Subcutaneous abdominal adipose tissue (tissue), 5 donors: ENCODE results near the gene GABARAPL2.

Experiments
- H3K27ac ChIP-seq: one replicate; pipeline ENCODE4 v1.7.0; 2013; ENCODE audit warnings: low read depth, mild to moderate bottlenecking, inconsistent platforms, low read length, moderate library complexity
- H3K27me3 ChIP-seq, 5 donors: one replicate each; pipeline ENCODE4 v1.7.0; 2013; ENCODE audit warnings: low read length in 5 of 5, inconsistent platforms in 1 of 5; ENCODE audit not compliant: control insufficient read depth in 5 of 5, insufficient read depth in 4 of 5
- H3K36me3 ChIP-seq, 5 donors: one replicate each; pipeline ENCODE4 v1.7.0; 2013; ENCODE audit warnings: low read length in 5 of 5; ENCODE audit not compliant: control insufficient read depth in 5 of 5, insufficient read depth in 5 of 5
- H3K4me1 ChIP-seq, 5 donors: one replicate each; pipeline ENCODE4 v1.7.0; 2013; ENCODE audit warnings: low read length in 5 of 5, mild to moderate bottlenecking in 3 of 5, moderate library complexity in 1 of 5; ENCODE audit not compliant: control insufficient read depth in 5 of 5, insufficient read depth in 5 of 5
- H3K4me3 ChIP-seq, 5 donors: one replicate each; pipeline ENCODE4 v1.7.0; 2013; ENCODE audit warnings: low read length in 5 of 5, low read depth in 1 of 5
- H3K9ac ChIP-seq, 5 donors: one replicate each; pipeline ENCODE4 v1.7.0; 2013; ENCODE audit warnings: low read length in 5 of 5, mild to moderate bottlenecking in 4 of 5, moderate library complexity in 3 of 5
- H3K9me3 ChIP-seq, 5 donors: one replicate each; pipeline ENCODE4 v1.7.0; 2013; ENCODE audit warnings: low read length in 5 of 5; ENCODE audit not compliant: control insufficient read depth in 5 of 5
- donor health status: healthy.
- donor health status: healthy.
- donor health status: healthy.
- donor health status: healthy.
- donor health status: healthy.

The GABARAPL2 gene

DNA sequence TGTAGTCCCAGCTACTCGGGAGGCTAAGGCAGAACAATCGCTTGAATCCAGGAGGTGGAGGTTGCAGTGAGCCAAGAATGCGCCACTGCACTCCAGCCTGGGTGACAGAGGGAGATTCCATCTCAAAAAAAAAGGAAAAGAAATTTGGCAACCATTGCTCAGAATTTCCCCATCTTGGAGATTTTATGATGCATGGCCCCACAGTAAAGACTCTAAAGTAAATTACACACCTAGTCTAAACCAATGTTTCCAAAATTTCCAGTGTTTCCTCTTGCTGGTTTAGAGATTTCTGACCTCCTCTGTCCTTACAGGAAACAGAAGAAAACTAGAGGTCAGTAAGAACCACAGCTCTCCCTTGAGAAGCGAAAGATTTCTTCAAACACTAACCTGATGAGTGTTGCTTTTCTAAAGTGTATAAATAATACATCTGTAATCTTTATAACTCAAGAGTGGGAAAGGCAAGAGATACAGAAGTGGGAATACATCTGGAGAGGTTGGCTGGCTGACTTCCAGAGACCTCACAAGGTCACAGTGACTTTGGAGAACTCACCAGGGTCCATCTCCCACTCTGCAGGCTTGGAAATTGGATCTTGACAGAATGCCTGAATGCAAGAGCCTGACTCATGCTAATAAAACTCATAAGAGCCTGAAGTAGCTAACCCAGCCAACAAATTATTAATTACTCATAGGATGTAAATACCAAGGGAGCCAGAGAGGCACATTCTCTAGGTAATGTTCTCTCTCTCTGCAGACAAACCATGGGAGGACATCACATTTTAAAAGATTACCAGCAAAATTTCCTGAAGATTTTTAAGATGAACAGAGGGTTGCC, 48.1 kb downstream of the GABARAPL2 start:
- Histone ChIP-seq H3K36me3 (peaks cover 17 to 78% (median 62%) of the 10 kb centered on the region in 5 donors), H3K9me3 (no peaks in the 10 kb centered on the region), H3K4me3 (no peak overlapping the region)

DNA sequence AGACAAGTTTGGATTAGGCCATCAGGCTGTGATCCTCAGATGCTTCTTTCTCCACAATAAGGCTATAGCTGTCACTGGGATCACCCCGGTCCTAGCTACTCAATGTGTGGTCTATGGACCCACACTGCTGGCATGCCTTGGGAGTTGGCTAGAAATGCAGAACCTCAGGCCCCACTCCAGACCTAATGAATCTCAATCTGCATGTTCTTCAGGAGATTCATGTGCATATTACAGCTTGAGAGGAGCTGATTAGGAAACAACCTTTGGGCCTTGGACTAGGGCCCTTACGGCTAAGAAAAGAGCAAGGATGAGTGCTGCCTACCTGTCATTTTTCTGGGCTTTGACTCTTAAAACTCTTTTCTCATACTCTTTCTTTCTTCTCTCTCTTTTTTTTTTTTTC, 49.4 kb downstream of the GABARAPL2 start:
- Histone ChIP-seq H3K4me3 (no peak overlapping the region), H3K9ac (no peak overlapping the region), H3K4me1 (peaks cover 0 to 4% (median 0%) of the 10 kb centered on the region in 5 donors), H3K9me3 (no peaks in the 10 kb centered on the region), H3K36me3 (peaks cover 20 to 81% (median 64%) of the 10 kb centered on the region in 5 donors), H3K27ac (no peak overlapping the region), H3K27me3 (no peaks in the 10 kb centered on the region)

More for the DNA sequence above, 48.1 kb downstream of the GABARAPL2 start:
- no peak overlapping the region for H3K27ac ChIP-seq
- H3K9ac ChIP-seq = no peak overlapping the region
- H3K27me3 ChIP-seq = no peaks in the 10 kb centered on the region
- no peaks in the 10 kb centered on the region for H3K4me1 ChIP-seq

DNA sequence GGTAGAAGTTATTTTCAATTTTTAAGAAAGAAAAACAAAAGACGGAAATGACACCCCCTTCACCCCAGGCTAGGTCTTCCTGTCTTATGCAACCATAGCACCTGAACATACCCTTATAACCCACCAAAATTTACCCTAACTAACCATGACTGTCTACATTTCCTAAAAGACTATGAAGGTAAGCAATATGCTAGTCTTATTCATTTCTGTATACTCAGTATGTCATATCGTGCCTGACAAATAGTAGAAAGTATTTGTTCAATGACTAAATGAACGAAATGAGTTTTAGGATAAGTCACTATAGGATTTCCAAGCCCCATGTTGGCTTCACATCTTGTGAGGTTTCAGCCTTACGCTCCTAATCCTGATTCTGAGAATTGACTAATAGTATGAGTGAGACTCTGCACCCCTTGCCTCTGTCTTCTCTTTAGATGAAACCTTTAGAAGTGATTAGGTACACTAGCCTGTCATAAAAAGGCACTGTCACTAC, 50.4 kb downstream of the GABARAPL2 start:
- peaks cover 20 to 76% (median 58%) of the 10 kb centered on the region in 5 donors for H3K36me3 ChIP-seq
- no peaks in the 10 kb centered on the region for H3K9me3 ChIP-seq
- H3K27ac ChIP-seq = no peak overlapping the region
- peaks cover 2 to 13% (median 6%) of the 10 kb centered on the region in 5 donors for H3K4me1 ChIP-seq
- H3K27me3 ChIP-seq = no peaks in the 10 kb centered on the region
- H3K4me3 ChIP-seq = no peak overlapping the region
- no peak overlapping the region for H3K9ac ChIP-seq

DNA sequence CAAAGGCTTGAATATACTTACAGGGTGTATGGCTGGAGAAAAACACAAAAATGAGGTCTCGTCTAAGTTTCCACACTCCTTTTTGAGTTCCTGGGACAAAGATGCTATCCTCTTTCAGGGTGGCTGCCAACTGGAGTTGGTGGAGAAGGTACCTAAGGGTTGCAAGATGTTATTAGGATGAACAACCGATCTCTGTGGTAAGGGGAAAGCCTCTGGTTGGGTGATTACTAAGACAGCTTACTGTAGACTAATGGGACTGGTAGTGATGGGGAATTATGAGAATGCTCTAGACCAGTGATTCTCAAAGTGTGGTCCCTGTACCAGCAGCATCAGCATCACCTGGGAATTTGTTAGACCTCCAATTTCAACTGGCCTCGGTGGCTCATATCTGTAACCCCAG, 50.9 kb downstream of the GABARAPL2 start:
- peaks cover 20 to 73% (median 55%) of the 10 kb centered on the region in 5 donors for H3K36me3 ChIP-seq
- no peak overlapping the region for H3K4me3 ChIP-seq
- H3K27me3 ChIP-seq = no peaks in the 10 kb centered on the region
- no peaks in the 10 kb centered on the region for H3K9me3 ChIP-seq
- H3K9ac ChIP-seq = no peak overlapping the region
- peaks cover 4 to 19% (median 11%) of the 10 kb centered on the region in 5 donors for H3K4me1 ChIP-seq
- H3K27ac ChIP-seq = no peak overlapping the region

DNA sequence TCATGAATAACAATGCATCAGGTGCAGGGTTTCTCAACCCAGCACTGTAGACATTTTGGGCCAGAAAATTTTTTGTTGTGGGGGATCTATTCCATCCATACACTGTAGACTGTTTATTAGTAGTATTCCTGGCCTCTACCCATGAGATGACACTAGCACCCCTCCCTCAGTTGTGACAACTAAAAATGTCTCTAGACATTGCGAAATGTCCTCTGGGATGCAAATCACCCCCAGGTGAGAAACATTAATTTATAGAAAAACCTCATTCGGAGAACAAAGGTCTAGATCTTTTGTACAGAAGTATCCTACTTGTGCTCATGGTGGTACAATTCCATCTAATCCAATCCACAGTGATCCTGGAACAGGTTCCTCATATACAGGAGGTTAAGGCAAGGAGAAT, 52.6 kb downstream of the GABARAPL2 start:
- H3K36me3 ChIP-seq = peaks cover 20 to 57% (median 43%) of the 10 kb centered on the region in 5 donors
- H3K9ac ChIP-seq = no peak overlapping the region
- peaks cover 8 to 29% (median 18%) of the 10 kb centered on the region in 5 donors for H3K4me1 ChIP-seq
- no peaks in the 10 kb centered on the region for H3K9me3 ChIP-seq
- no peak overlapping the region for H3K27ac ChIP-seq
- no peaks in the 10 kb centered on the region for H3K27me3 ChIP-seq
- no peak overlapping the region for H3K4me3 ChIP-seq

DNA sequence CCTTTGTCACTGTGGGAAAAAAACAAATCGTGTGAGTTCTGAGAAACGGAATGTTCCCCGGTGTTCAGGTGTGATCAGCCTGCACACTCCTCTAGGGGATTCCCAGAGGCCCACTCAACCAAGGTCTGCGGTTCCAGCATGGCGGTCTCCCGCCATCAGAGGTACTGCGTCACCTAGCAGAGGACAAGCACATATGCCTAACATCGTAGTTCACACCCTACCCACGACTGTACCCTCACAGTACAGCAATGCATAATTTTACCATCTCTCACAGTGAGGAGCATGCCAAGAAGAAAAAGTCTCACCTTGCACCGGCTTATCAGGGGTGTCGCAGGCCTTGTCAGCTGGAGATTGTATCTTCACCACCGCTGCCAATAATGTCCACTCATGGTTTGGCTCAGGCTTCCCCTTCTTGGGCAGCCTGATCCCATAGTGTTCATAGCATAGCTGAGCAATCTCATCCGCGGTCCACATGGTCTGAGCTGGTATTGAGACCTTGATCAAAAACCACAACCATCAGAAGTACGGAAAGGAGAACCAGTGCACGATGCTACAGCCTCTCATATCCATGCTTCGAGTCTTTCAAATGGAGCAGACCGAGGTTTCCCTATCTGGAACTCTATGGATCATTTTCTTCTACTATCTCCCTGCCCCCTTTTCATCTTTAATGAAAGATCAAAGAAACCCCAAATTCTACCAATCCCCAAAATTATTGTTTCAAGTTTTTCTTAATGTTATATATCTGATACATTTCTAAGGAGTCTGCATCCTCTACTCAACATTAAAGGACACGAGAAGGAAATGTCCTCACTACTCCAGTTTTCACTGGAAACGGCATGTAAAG, 54.4 kb downstream of the GABARAPL2 start:
- Histone ChIP-seq H3K36me3 (peaks cover 17 to 49% (median 35%) of the 10 kb centered on the region in 5 donors), H3K9ac (peak overlapping the region in 1 of 5 donors; percentile 10), H3K27ac (no peak overlapping the region), H3K27me3 (no peaks in the 10 kb centered on the region), H3K9me3 (no peaks in the 10 kb centered on the region), H3K4me1 (peaks cover 8 to 29% (median 18%) of the 10 kb centered on the region in 5 donors), H3K4me3 (no peak overlapping the region)

DNA sequence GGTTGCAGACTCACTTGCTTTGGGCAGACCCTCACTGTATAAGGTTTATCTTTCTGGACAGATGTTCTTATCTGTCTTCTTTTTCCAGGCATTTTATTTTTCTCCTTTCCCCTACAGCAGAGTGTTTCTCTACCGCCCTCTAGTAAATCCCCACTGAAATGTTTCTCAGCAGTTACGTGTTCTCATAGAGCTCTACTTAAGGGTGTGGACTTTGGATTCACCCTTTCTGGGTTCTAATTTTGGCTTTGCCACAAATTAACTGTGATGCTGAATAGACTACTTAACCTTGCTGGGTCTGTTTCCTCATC, 54.9 kb downstream of the GABARAPL2 start:
- Histone ChIP-seq H3K27ac (no peak overlapping the region), H3K9ac (peak overlapping the region in 2 of 5 donors; percentile 10 to 30), H3K27me3 (no peaks in the 10 kb centered on the region), H3K4me1 (peaks cover 8 to 29% (median 18%) of the 10 kb centered on the region in 5 donors), H3K36me3 (peaks cover 19 to 49% (median 36%) of the 10 kb centered on the region in 5 donors), H3K4me3 (no peak overlapping the region), H3K9me3 (no peaks in the 10 kb centered on the region)

DNA sequence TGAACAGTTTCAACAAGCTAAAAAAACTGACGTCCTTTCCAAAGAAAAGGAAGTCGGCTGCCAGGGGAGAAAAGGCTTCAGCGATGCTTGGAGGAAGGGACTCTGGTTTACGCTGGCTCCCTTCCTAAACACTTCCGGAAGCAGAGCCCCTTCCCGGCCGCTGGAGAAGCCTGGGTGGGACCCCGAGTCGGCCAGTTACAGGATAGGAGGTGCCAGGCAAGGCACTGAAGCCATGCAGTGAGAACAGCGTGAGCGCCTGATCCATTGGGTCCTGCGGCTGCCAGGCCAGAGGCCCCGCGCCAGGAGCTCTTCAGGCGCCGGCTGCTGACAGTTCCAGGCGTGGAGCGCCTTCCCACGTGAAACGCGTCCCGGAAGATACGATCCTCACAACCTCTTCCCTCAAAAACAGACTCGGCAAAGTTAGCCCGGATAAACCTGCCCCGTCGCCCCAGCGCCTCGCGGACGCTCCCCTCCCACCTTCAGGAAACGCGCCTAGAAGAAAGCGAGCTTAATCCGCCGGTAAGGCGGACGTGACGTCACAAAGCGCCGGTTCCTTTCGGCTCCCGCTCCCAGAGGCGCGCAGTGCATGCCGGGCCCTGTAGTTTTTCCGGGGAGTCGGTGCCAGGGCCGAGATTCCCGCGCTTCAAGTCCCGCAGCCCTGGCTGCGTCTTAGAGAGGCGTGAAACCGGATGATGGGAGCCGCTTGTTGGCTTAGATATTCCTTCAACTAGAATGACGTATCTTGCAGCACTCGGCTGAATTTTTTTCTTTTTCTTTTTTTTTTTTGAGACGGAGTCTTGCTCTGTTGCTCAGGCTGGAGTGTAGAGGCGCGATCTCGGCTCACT, 56.8 kb downstream of the GABARAPL2 start, which contains the start of gene ADAT1:
Gene ADAT1, minus strand, starts transcription at position 521 of the 845 bp plus-strand sequence. CDS start 2,482 bp downstream, outside the sequence.
- H3K4me1 ChIP-seq = peaks cover 8 to 29% (median 22%) of the 10 kb centered on the region in 5 donors
- peak within 1 kb of the TSS; percentile 73 to 90 (median 79) for H3K4me3 ChIP-seq
- H3K9ac ChIP-seq = peak within 1 kb of the TSS; percentile 30 to 93 (median 84)
- peak within 1 kb of the TSS; percentile 91 for H3K27ac ChIP-seq
- no peaks in the 10 kb centered on the region for H3K9me3 ChIP-seq
- peaks cover 19 to 50% (median 36%) of the 10 kb centered on the region in 5 donors for H3K36me3 ChIP-seq
- H3K27me3 ChIP-seq = no peaks in the 10 kb centered on the region

DNA sequence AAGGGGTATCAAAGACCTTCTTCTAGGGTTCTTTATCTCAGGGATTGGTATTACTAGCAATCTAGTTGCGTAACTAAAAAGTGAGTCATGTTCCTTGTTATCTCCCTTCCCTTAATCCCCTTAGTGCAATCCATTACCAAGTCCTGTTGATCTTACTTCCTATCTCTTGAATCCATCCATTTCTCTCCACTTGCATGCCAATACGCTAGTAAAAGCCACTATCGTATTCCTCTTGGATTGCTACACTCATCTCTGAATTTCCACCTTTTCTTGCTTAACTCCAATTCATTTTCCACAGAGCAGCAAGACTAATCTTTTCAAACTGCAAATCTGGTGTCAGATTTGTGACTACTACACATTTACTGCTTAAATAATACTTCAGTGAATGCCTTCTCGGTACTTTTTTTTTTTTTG, 58.7 kb downstream of the GABARAPL2 start:
- Histone ChIP-seq H3K36me3 (peaks cover 21 to 52% (median 48%) of the 10 kb centered on the region in 5 donors), H3K9me3 (no peaks in the 10 kb centered on the region), H3K4me3 (no peak overlapping the region), H3K27me3 (no peaks in the 10 kb centered on the region), H3K4me1 (peaks cover 8 to 30% (median 27%) of the 10 kb centered on the region in 5 donors), H3K9ac (no peak overlapping the region), H3K27ac (no peak overlapping the region)
